OCI-M1 (cell line): ENCODE data around the gene DOCK8.
"Not testable (repeated sequence)": the region's sequence is repeated elsewhere in the genome, so short reads cannot be mapped to it uniquely, and the experiment has no call there.

Source experiments
- DNase-seq: peaks from one replicate; lab custom pipeline; 2025; lab: John Stamatoyannopoulos, UW

DOCK8 gene

GRCh38 chr9:214648-215493 lies at the start of gene DOCK8:
Gene DOCK8, plus strand, starts transcription at chr9:214865. Its CDS starts 112 bp downstream, at chr9:214977.
- DNase-seq: peak; percentile 84

GRCh38 chr9:169757-170156 lies 44.9 kb upstream of the DOCK8 start:
- not testable (repeated sequence) for DNase-seq

- peak; percentile 5 for DNase-seq
These were observed 36.4 kb upstream of the DOCK8 start for GRCh38 chr9:178140-178825.

GRCh38 chr9:178970-179383 lies 35.7 kb upstream of the DOCK8 start, which contains the start of gene ZNG1A:
Gene ZNG1A, minus strand, starts transcription at chr9:179056. Its CDS starts 87 bp downstream, at chr9:178969.
- not testable (repeated sequence) for DNase-seq

- DNase-seq: not testable (repeated sequence)
These were observed 15.1 kb upstream of the DOCK8 start for GRCh38 chr9:199601-200000.

GRCh38 chr9:206481-206880 lies 8.2 kb upstream of the DOCK8 start:
- DNase-seq: no peak

- DNase-seq: no peak
These were observed 5.4 kb upstream of the DOCK8 start for GRCh38 chr9:209143-209758.

GRCh38 chr9:211036-211435 lies 3.6 kb upstream of the DOCK8 start:
- no peak for DNase-seq

- no peak for DNase-seq
These were observed 3.1 kb upstream of the DOCK8 start for GRCh38 chr9:211557-211956.

GRCh38 chr9:212297-212696 lies 2.4 kb upstream of the DOCK8 start:
- no peak for DNase-seq

- not testable (repeated sequence) for DNase-seq
These were observed 764 bp upstream of the DOCK8 start for GRCh38 chr9:213901-214300.

GRCh38 chr9:214351-214647 lies 366 bp upstream of the DOCK8 start:
- DNase-seq: no peak

GRCh38 chr9:215631-216155 lies 1.0 kb downstream of the DOCK8 start:
- no peak for DNase-seq

- no peak for DNase-seq
These were observed 2.2 kb downstream of the DOCK8 start for GRCh38 chr9:216866-217265.

- no peak for DNase-seq
These were observed 3.3 kb downstream of the DOCK8 start for GRCh38 chr9:217950-218349.

- DNase-seq: not testable (repeated sequence)
These were observed 4.4 kb downstream of the DOCK8 start for GRCh38 chr9:219036-219435.

GRCh38 chr9:219670-220365 lies 5.2 kb downstream of the DOCK8 start:
- peak; percentile 18 for DNase-seq

GRCh38 chr9:221989-222776 lies 7.5 kb downstream of the DOCK8 start:
- peak; percentile 58 for DNase-seq

- no peak for DNase-seq
These were observed 8.5 kb downstream of the DOCK8 start for GRCh38 chr9:223152-223551.

- no peak for DNase-seq
These were observed 9.4 kb downstream of the DOCK8 start for GRCh38 chr9:224026-224425.
